Measurements from ENCODE around the gene KRI1. TPM values are rescaled to one million over a fixed set of nuclear protein-coding genes. Genes with fewer than 3 reads are reported as not detected.

Gene KRI1
- total RNA-seq, 1 donor from 2014 or later, result 35.0 TPM

- no peak for DNase-seq (ENCODE audit: low spot score, unreplicated experiment)
- Mint-ChIP-seq H3K27ac (no peak overlapping the region), H3K36me3 (ENCODE audit: insufficient read depth) (no peaks in the 10 kb centered on the region), H3K4me3 (ENCODE audit: low read depth) (no peak overlapping the region), H3K4me1 (ENCODE audit: low read depth) (peaks cover 6% of the 10 kb centered on the region), H3K9me3 (ENCODE audit: low read depth) (no peaks in the 10 kb centered on the region), H3K27me3 (peaks cover 36% of the 10 kb centered on the region)
- TF ChIP-seq CTCF (IDR thresholded peaks at IDR 0.05; ENCODE audit: unreplicated experiment), result no peak
Observed at GRCh38 chr19:10513223-10513622, 52.6 kb downstream of the KRI1 start.

GRCh38 chr19:10510301-10510802, 55.5 kb downstream of the KRI1 start:
- no peak overlapping the region for H3K4me3 Mint-ChIP-seq (ENCODE audit: low read depth)
- DNase-seq (ENCODE audit: low spot score, unreplicated experiment), result peak; percentile 58

GRCh38 chr19:10508707-10509106, 57.1 kb downstream of the KRI1 start:
- TF ChIP-seq CTCF (IDR thresholded peaks at IDR 0.05; ENCODE audit: unreplicated experiment), result no peak
- Mint-ChIP-seq H3K4me1 (ENCODE audit: low read depth) (no peaks in the 10 kb centered on the region), H3K27me3 (peaks cover 12% of the 10 kb centered on the region), H3K9me3 (ENCODE audit: low read depth) (no peaks in the 10 kb centered on the region), H3K36me3 (ENCODE audit: insufficient read depth) (no peaks in the 10 kb centered on the region), H3K27ac (no peak overlapping the region), H3K4me3 (ENCODE audit: low read depth) (no peak overlapping the region)
- DNase-seq (ENCODE audit: low spot score, unreplicated experiment), result no peak

More at GRCh38 chr19:10510301-10510802, 55.5 kb downstream of the KRI1 start:
- no peaks in the 10 kb centered on the region for H3K9me3 Mint-ChIP-seq (ENCODE audit: low read depth)
- peak; percentile 80 for TF ChIP-seq CTCF (IDR thresholded peaks at IDR 0.05; ENCODE audit: unreplicated experiment)
- H3K4me1 Mint-ChIP-seq (ENCODE audit: low read depth), result no peaks in the 10 kb centered on the region
- H3K36me3 Mint-ChIP-seq (ENCODE audit: insufficient read depth), result no peaks in the 10 kb centered on the region
- H3K27me3 Mint-ChIP-seq, result peaks cover 17% of the 10 kb centered on the region
- no peak overlapping the region for H3K27ac Mint-ChIP-seq

- no peak for TF ChIP-seq CTCF (IDR thresholded peaks at IDR 0.05; ENCODE audit: unreplicated experiment)
- no peak overlapping the region for H3K27ac Mint-ChIP-seq
- H3K9me3 Mint-ChIP-seq (ENCODE audit: low read depth), result no peaks in the 10 kb centered on the region
- DNase-seq (ENCODE audit: low spot score, unreplicated experiment), result no peak
- no peaks in the 10 kb centered on the region for H3K4me1 Mint-ChIP-seq (ENCODE audit: low read depth)
- H3K27me3 Mint-ChIP-seq, result peaks cover 5% of the 10 kb centered on the region
- H3K4me3 Mint-ChIP-seq (ENCODE audit: low read depth), result no peak overlapping the region
- H3K36me3 Mint-ChIP-seq (ENCODE audit: insufficient read depth), result no peaks in the 10 kb centered on the region
Observed at GRCh38 chr19:10508036-10508435, 57.8 kb downstream of the KRI1 start.

- peak; percentile 63 for TF ChIP-seq CTCF (IDR thresholded peaks at IDR 0.05; ENCODE audit: unreplicated experiment)
- Mint-ChIP-seq H3K9me3 (ENCODE audit: low read depth) (no peaks in the 10 kb centered on the region), H3K4me3 (ENCODE audit: low read depth) (peak overlapping the region; percentile 38), H3K36me3 (ENCODE audit: insufficient read depth) (no peaks in the 10 kb centered on the region), H3K4me1 (ENCODE audit: low read depth) (peaks cover 3% of the 10 kb centered on the region), H3K27me3 (no peaks in the 10 kb centered on the region), H3K27ac (peak overlapping the region; percentile 33)
- peak; percentile 55 for DNase-seq (ENCODE audit: low spot score, unreplicated experiment)
Observed at GRCh38 chr19:10505583-10506229, 60.1 kb downstream of the KRI1 start.

Small RNA genes within 50 kb of the gene (microRNA-seq; reads per million reads assigned to microRNA genes)
- not detected for gene MIR1238 (ENCODE audit: borderline number of aligned reads, unreplicated experiment)

Other genes starting within 250 kb of the KRI1 start
- 23.2 and 24.7 TPM in 2 replicates for gene FDX2, start 250.0 kb downstream of the KRI1 start, total RNA-seq
- 50.5 and 53.4 TPM in 2 replicates for gene RAVER1, start 232.5 kb downstream of the KRI1 start, total RNA-seq
- 5.1 and 6.3 TPM in 2 replicates for gene ICAM3, start 226.4 kb downstream of the KRI1 start, total RNA-seq
- 147 and 148 TPM in 2 replicates for gene TYK2, start 185.4 kb downstream of the KRI1 start, total RNA-seq
- gene CDC37, start 162.5 kb downstream of the KRI1 start, total RNA-seq, result 148 and 149 TPM in 2 replicates
- 0.72 and 0.87 TPM in 2 replicates for gene PDE4A, start 145.5 kb downstream of the KRI1 start, total RNA-seq
- gene KEAP1, start 62.7 kb downstream of the KRI1 start, total RNA-seq, result 64.7 and 76.6 TPM in 2 replicates
- not detected in 2 replicates for gene S1PR5, start 48.6 kb downstream of the KRI1 start, total RNA-seq
- gene ATG4D, start 22.1 kb downstream of the KRI1 start, total RNA-seq, result 44.9 and 52.6 TPM in 2 replicates
- 4.2 and 5.0 TPM in 2 replicates for gene CDKN2D, start 3.0 kb upstream of the KRI1 start, total RNA-seq
- gene AP1M2, start 21.3 kb upstream of the KRI1 start, total RNA-seq, result 107 and 110 TPM in 2 replicates
- gene SLC44A2, start 59.5 kb upstream of the KRI1 start, total RNA-seq, result 159 and 164 TPM in 2 replicates
- 761 and 784 TPM in 2 replicates for gene ILF3, start 88.3 kb upstream of the KRI1 start, total RNA-seq
- 53.9 and 59.3 TPM in 2 replicates for gene QTRT1, start 135.4 kb upstream of the KRI1 start, total RNA-seq
- gene DNM2, start 152.1 kb upstream of the KRI1 start, total RNA-seq, result 124 and 127 TPM in 2 replicates